A549 (cell line): ENCODE data around the gene CDK5R1.

Experiments
- CTCF ChIP-seq: fragments of >200 bp; sonication (Bioruptor Twin); formaldehyde crosslinking; IDR thresholded peaks from 3 replicates; pipeline ENCODE4 v1.5.1; 2016
- EP300 ChIP-seq, 2 experiments: fragments of >200 bp; sonication (Bioruptor Twin); formaldehyde crosslinking; IDR thresholded peaks; 2 replicates in 1 of 2; 3 replicates in 1 of 2; pipeline ENCODE4 v1.6.1; 2016 to 2017
- ESRRA ChIP-seq: fragments of 150-350 bp; IDR thresholded peaks from 2 replicates; pipeline ENCODE4 v1.6.1; 2014; ENCODE audit warnings: mild to moderate bottlenecking, low read length, borderline replicate concordance
- KDM1A ChIP-seq: fragments of 200-600 bp; sonication (generic); IDR thresholded peaks from 2 replicates; pipeline ENCODE4 v1.6.1; 2016; ENCODE audit warnings: low read depth, mild to moderate bottlenecking
- MAX ChIP-seq: IDR thresholded peaks from 2 replicates; pipeline ENCODE4 v1.6.1; 2012
- MAZ ChIP-seq: fragments of 150-350 bp; IDR thresholded peaks from 2 replicates; pipeline ENCODE4 v1.6.1; 2014; ENCODE audit warnings: antibody characterized with exemption, low read depth, low read length, borderline replicate concordance
- NR3C1 ChIP-seq: fragments of >200 bp; sonication (Bioruptor Twin); formaldehyde crosslinking; IDR thresholded peaks from 3 replicates; pipeline ENCODE4 v1.6.1; 2017

- TF ChIP-seq NR3C1 (no peak), CTCF (no peak), MAZ (no peak), KDM1A (no peak), EP300 (IDR thresholded peaks at IDR 0.05) (no peak), ESRRA (no peak), MAX (no peak)
Measured at GRCh38 chr17:32497431-32498205, 10.8 kb downstream of the CDK5R1 start.
